Limb (tissue), 2 donors: ENCODE measurements around the gene TEKT5.
A peak's percentile ranks its signal among the peaks of the same experiment; 100 is the strongest.
"Not testable (repeated sequence)": the region's sequence is repeated elsewhere in the genome, so short reads cannot be mapped to it uniquely, and the experiment has no call there.

ENCODE experiments used
- DNase-seq, 2 donors: peaks; one replicate each; pipeline ENCODE4 v3.0.0-alpha.2; 2016; ENCODE audit errors: extremely low spot score in 2 of 2

The TEKT5 gene

DNA sequence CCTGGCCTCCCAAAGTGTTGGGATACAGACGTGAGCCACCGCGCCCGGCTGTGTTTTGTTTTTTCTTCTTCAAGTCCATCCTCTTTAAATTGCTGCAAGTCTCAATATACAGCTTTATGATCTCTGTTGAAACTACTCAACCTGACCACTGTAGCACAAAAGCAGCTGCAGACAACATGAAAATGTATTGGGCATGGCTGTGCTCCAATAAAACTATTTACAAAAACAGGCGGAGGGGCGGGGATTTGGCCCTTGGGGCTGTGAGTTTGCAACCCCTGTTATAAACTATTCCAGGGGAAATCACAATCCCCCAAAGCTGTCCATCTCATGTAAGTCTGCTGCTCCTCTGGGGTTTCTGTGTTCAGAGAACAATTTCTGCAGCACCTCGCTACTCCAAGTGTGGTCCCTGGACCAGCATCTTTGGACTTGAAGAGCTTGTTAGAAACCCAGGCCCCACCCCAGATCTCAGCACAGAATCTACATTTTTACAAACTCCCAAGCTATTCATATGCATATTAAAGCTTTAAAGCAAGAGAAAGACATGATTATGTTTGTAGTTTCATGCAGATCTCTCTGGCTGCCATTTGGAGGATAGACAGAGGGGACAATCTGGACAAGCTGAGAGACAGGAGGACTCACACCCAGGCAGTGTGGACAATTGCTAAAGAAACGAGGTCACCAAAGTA lies 33.6 kb downstream of the TEKT5 start:
- DNase-seq = no peak

GRCh38 chr16:10658943-10659342 lies 35.8 kb downstream of the TEKT5 start:
- DNase-seq = no peak

- DNase-seq = no peak
Measured at GRCh38 chr16:10657925-10658324, 36.8 kb downstream of the TEKT5 start.

- no peak for DNase-seq
Measured at GRCh38 chr16:10656618-10657017, 38.1 kb downstream of the TEKT5 start.

- no peak for DNase-seq
Measured at GRCh38 chr16:10655415-10655977, 39.2 kb downstream of the TEKT5 start.

DNA sequence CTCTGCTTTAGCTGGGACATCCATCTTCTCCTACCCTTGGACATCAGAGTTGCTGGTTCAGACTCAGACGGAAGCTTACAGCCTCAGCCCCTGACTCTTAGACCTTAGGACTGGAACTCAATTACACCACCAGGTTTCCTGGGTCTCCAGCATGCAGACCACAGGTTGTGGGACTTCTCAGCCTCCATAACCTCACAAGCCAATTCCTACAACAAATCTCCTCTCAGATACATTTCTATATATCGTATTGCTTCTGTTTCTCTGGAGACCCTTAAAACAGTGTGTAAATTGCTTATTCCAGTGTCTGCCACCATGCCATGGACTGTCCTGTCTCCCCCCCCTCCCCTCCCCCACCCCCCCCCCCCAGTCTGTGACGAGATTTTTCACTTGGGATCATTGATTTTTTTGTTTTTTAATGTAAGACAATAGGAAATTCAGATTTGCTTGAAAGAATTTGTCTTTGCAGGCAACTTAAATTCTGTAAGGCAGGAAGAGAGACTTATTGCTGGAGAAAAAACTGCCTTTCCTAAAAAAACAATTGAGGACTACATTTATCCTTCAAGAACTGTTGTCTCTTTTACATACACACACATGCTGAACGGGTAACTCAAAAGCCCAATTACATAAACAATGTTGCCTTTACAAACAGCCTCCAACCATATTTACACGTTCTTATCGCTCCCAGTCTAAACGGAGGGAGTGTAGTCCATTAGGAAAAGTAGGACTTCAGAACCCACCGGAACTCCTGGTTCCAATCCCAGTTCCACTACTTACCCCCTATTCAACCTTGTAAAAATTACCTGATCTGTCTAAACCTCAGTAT lies 39.9 kb downstream of the TEKT5 start:
- DNase-seq = no peak

GRCh38 chr16:10652730-10653590 lies 41.8 kb downstream of the TEKT5 start:
- DNase-seq = peak in 1 of 2 donors; percentile 38

DNA sequence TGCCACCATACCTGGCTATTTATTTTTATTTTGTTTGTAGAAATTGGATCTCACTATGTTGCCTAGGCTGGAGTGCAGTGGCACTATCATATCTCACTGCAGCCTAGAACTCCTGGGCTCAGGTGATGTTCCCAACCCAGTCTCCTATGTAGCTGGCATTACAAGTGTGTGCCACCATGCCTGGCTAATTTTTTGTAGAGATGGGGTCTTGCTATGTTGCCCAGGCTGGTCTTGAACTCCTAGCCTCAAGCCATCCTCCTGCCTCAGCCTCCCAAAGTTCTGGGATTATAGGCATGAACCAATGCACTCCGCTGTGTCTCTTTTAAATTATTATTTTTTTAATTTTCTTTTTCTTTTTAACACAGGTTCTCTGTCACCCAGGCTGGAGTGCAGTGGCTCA lies 45.6 kb downstream of the TEKT5 start:
- not testable (repeated sequence) for DNase-seq

GRCh38 chr16:10647721-10648296 lies 46.9 kb downstream of the TEKT5 start:
- DNase-seq = no peak

GRCh38 chr16:10647264-10647720 lies 47.4 kb downstream of the TEKT5 start:
- DNase-seq = no peak

DNA sequence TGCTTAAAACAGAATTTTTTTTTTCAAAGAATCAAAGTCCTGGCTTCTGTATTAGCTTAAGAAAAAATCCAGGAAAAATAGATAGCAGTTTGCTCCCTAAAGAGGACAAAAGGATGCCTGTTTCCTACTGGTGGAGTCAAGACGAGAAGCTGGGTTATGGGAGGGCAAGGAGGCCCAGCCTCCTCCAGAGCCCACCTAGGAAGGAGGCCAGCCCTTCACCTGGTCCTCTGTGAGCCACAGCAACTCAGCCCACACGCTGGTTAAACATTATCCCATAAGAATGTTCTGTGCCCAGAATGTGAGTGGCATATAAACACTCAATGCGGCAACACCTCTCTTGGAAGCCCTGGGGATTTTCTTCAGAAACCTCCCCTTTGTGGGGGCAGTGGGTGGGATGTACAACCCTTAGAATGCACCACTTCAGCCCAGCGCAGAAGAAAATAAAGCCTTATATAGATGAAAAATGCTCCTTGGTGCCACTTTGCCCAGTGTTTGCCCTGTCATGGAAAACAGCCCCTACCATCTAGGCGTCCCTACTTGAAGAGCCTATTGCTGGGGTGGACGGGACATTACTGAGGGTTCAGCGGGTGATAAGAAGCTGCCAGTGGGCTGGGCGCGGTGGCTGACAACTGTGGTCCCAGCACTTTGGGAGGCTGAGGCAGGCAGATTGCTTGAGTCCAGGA lies 48.0 kb downstream of the TEKT5 start:
- no peak for DNase-seq

GRCh38 chr16:10646228-10646580 lies 48.5 kb downstream of the TEKT5 start:
- no peak for DNase-seq

GRCh38 chr16:10644092-10644491 lies 50.6 kb downstream of the TEKT5 start:
- no peak for DNase-seq

DNA sequence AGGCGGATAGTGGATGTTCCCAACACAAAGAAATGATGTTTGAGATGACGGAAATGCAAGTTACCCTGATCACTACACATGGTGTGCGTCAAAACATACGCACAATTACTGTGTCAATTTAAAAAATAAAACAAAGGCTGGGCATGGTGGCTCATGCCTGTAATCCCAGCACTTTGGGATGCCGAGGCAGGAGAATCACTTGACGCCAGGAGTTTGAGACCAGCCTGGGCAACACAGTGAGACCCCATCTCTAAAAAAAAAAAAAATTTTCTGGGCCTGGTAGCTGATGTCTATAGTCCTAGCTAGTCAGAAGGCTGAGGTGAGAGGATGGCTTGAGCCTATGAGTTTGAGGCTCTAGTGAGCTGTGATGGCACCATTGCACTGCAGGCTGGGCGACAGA lies 51.8 kb downstream of the TEKT5 start:
- no peak for DNase-seq

- no peak for DNase-seq
Measured at GRCh38 chr16:10641953-10642949, 52.5 kb downstream of the TEKT5 start.

- no peak for DNase-seq
Measured at GRCh38 chr16:10641555-10641952, 53.2 kb downstream of the TEKT5 start.

DNA sequence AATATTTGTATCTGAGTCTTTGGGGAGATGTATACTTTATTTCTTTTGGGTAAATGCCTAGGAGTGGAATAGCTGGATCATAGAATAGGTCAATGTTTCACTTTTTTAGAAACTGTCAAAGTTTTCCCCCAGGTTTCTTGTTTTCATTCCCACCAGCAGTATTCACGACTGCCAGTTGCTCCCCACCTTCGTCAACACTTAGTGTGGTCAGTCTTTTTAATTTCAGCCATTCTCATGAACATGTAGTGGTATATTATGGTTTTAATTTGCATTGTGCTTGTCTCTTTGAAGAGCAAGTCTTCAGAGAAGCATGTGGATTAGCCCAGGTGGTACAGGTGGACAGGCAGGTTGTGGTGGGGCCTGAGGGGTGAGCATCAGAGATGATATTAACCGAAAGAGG lies 53.8 kb downstream of the TEKT5 start:
- DNase-seq = no peak

DNA sequence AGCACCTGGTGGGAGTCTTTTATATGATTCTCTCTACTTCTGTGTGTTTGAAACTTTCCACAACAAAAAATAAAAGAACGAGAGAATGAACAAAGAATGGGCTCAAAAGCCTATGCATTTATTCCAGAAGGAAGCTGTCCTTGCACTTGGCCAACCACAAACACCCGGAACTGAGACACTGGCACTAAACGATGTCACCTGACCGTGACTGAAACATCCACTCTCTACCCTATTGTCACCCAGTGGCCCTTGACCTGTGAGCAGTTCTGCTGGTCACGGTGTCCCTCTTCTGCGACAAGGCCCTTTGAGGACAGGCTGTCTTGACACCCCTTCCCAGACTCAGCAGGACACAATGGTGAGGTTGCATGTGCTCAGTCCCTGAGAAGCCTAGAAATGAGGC lies 56.6 kb downstream of the TEKT5 start:
- no peak for DNase-seq

- DNase-seq = no peak
Measured at GRCh38 chr16:10637337-10638037, 57.2 kb downstream of the TEKT5 start.
